Measurements from ENCODE around the gene CCDC185.

Gene CCDC185

DNA sequence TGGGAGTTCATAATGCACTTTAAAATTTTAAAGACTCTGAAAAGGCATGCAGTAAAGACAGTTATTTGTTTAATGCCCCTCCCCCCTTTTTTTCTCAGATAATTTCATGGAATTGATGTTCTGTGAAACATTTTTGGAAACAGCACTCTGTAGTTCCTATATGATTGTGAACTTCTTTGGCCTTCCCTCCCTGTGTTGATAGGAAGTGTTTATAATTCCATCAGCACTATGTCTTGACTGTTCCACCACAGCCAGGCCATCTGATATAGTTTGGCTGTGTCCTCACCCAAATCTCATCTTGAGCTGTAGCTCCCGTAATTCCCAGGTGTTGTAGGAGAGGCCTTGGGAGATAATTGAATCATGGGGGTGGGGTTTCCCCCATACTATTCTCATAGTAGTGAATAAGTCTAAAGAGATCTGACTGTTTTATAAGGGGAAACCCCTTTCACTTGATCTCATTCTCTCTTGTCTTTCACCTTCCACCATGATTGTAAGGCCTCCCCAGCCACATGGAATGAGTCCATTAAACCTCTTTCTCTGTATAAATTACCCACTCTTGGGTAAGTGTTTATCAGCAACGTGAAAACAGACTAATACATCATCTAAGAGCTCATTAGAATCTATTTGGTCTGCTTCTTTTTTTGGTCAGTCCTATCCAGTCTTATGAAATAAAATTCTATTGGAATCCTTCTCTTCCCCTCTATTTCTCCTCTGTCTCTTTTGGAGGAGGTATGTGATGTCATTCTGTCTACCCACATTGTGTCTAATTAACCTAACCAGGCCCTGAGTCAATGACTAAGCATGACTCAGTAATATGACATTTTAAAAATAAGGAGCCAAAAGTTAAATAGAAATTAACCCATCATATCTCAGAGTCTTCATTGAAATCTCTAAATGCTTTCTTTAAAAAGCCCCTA is 8.9 kb downstream of the CCDC185 start:
- Histone ChIP-seq H3K9ac (ENCODE audit: low read length) (no peak overlapping the region), H3K4me3 (ENCODE audit: low read length) (no peak overlapping the region)

DNA sequence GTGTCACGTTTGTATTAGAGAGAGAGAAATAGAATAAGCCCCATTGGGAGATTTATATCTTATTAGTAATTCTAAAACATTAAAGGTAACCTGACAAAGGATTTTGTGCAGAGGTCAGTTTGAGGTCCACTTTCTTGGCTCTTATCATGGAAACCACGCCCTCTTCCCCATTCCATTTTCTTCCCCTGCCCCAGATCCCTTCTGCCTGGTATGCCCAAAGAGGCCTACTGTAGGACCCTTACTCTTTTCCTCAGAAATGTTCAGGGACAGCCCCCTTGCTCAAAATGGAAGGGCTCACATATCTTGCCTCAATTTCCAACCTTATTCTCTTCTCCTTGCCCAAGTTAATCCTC is 9.6 kb downstream of the CCDC185 start:
- peaks cover 8% of the 10 kb centered on the region for H3K4me1 ChIP-seq (ENCODE audit: control insufficient read depth, insufficient read depth, low read length)
- no peak overlapping the region for H3K4me3 ChIP-seq (ENCODE audit: low read length)
- no peak overlapping the region for H3K9ac ChIP-seq (ENCODE audit: low read length)
- H3K27me3 ChIP-seq (ENCODE audit: control insufficient read depth, insufficient read depth, low read length): no peaks in the 10 kb centered on the region
- no peaks in the 10 kb centered on the region for H3K9me3 ChIP-seq (ENCODE audit: control insufficient read depth, low read length)
- H3K36me3 ChIP-seq (ENCODE audit: control insufficient read depth, insufficient read depth, low read length): no peaks in the 10 kb centered on the region

More for the DNA sequence above, 8.9 kb downstream of the CCDC185 start:
- H3K36me3 ChIP-seq (ENCODE audit: control insufficient read depth, insufficient read depth, low read length): no peaks in the 10 kb centered on the region
- H3K4me1 ChIP-seq (ENCODE audit: control insufficient read depth, insufficient read depth, low read length): peaks cover 8% of the 10 kb centered on the region
- H3K27me3 ChIP-seq (ENCODE audit: control insufficient read depth, insufficient read depth, low read length): no peaks in the 10 kb centered on the region
- H3K9me3 ChIP-seq (ENCODE audit: control insufficient read depth, low read length): no peaks in the 10 kb centered on the region

DNA sequence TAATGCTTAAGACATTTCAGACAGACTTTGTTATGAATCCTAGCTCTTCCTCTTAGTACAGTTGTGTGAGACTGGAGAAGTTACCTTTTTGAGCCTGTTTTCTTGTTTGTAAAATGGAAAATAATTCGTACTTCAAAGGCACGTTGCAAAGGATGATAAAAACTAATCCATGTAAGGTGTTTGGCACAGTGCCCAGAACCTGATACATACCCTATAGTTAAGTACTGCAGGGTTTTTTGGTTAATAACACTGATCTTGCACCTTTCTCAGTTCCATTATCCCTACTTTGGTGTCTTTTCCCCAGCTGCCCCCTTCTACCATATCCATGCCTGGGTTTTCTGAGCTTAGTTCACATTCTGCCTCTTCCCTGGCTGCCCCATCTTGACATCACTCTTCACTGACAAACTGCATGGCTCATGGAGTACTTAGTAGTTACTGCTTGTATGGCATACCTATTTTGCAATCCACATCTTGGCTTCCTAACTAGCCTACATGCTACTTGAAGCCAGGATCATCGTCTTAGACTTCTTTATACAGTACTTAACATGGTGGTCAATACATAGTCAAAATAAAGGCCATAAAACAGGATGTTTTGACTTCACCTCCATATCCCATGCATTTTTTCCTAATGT is 10.1 kb downstream of the CCDC185 start:
- no peak overlapping the region for H3K9ac ChIP-seq (ENCODE audit: low read length)
- H3K36me3 ChIP-seq (ENCODE audit: control insufficient read depth, insufficient read depth, low read length): no peaks in the 10 kb centered on the region
- H3K9me3 ChIP-seq (ENCODE audit: control insufficient read depth, low read length): no peaks in the 10 kb centered on the region
- H3K4me1 ChIP-seq (ENCODE audit: control insufficient read depth, insufficient read depth, low read length): peaks cover 8% of the 10 kb centered on the region
- H3K27me3 ChIP-seq (ENCODE audit: control insufficient read depth, insufficient read depth, low read length): no peaks in the 10 kb centered on the region
- H3K4me3 ChIP-seq (ENCODE audit: low read length): no peak overlapping the region

DNA sequence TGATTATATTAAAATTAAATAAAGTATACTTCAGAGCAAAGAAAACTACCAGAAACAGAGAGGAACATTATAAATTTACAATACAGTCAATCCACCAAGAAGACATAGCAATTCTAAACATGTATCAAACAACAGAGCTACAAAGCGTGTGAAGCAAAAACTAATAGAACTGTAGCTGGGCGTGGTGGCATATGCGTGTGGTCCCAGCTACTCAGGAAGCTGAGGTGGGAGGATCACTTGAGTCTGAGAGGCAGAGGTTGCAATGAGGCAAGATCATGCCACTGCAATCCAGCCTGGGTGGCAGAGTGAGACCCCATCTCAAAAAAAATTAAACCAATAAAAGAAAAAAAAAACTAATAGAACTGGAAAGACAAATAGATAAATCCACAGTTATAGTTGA is 12.3 kb downstream of the CCDC185 start:
- no peaks in the 10 kb centered on the region for H3K9me3 ChIP-seq (ENCODE audit: control insufficient read depth, low read length)
- peaks cover 13% of the 10 kb centered on the region for H3K4me1 ChIP-seq (ENCODE audit: control insufficient read depth, insufficient read depth, low read length)

DNA sequence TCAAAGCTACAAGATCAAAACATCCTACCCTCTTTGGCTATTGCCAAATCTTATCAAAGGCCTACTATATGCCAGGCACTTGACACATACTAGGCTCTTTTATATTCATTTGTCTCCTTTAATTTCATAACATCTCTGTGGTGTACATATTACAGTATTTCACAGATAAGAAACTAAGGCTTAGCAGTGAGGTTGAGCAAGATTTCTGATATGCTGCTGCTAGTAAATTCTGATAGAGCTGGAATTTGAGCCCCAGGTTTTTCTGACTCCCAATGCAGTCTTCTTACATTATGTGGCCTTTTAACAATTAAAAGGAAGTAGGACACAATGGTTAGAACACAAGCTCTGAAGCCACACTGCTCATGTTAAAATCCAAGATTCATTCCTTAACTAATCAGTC is 16.8 kb downstream of the CCDC185 start:
- H3K4me1 ChIP-seq (ENCODE audit: control insufficient read depth, insufficient read depth, low read length): peaks cover 8% of the 10 kb centered on the region
- no peak overlapping the region for H3K4me3 ChIP-seq (ENCODE audit: low read length)
- no peaks in the 10 kb centered on the region for H3K27me3 ChIP-seq (ENCODE audit: control insufficient read depth, insufficient read depth, low read length)
- H3K36me3 ChIP-seq (ENCODE audit: control insufficient read depth, insufficient read depth, low read length): no peaks in the 10 kb centered on the region
- H3K9ac ChIP-seq (ENCODE audit: low read length): no peak overlapping the region
- H3K9me3 ChIP-seq (ENCODE audit: control insufficient read depth, low read length): no peaks in the 10 kb centered on the region

More for the DNA sequence above, 12.3 kb downstream of the CCDC185 start:
- Histone ChIP-seq H3K36me3 (ENCODE audit: control insufficient read depth, insufficient read depth, low read length) (no peaks in the 10 kb centered on the region), H3K4me3 (ENCODE audit: low read length) (no peak overlapping the region), H3K27me3 (ENCODE audit: control insufficient read depth, insufficient read depth, low read length) (no peaks in the 10 kb centered on the region), H3K9ac (ENCODE audit: low read length) (no peak overlapping the region)

DNA sequence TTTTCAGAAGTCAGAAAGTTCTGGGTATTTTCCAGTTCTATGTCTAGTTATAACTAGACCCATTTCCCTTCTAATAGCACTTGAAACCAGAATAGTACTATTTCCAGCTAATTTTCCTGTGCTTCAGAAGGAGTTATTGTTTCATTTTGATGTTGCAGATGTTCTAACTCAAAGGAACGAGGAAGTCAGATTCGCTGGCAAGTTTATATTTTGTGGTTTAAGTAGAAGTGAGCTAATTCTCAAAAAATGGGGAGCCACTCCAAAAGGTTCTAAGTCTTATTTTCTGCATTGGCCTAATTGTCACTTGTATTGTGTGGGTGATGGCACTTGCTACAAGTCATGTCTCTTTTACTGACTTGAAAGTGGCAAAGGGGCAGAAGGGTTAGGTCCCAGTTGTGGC is 18.1 kb downstream of the CCDC185 start:
- H3K36me3 ChIP-seq (ENCODE audit: control insufficient read depth, insufficient read depth, low read length): no peaks in the 10 kb centered on the region
- no peak overlapping the region for H3K4me3 ChIP-seq (ENCODE audit: low read length)
- H3K27me3 ChIP-seq (ENCODE audit: control insufficient read depth, insufficient read depth, low read length): no peaks in the 10 kb centered on the region
- H3K9me3 ChIP-seq (ENCODE audit: control insufficient read depth, low read length): no peaks in the 10 kb centered on the region
- H3K9ac ChIP-seq (ENCODE audit: low read length): no peak overlapping the region
- peaks cover 8% of the 10 kb centered on the region for H3K4me1 ChIP-seq (ENCODE audit: control insufficient read depth, insufficient read depth, low read length)

DNA sequence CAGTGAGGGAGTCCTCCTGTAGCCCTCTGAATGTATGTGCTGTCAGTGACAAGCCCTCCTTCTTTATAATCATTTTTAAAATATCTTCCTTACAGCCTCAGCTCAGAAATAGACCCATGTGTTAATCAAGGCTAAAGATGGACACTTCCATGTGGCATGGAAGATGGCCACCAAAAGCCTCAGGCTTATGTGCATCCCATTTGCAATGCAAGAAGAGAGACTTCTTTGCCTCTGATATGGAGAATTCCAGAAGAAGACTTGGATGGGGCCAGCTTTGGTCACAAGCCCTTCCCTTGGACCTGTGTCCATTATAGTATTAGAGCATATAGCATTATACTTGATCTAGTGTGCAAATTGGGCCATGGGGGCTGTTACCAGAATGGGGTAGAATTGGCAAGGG is 18.5 kb downstream of the CCDC185 start:
- H3K9me3 ChIP-seq (ENCODE audit: control insufficient read depth, low read length): no peaks in the 10 kb centered on the region
- no peak overlapping the region for H3K9ac ChIP-seq (ENCODE audit: low read length)
- H3K27me3 ChIP-seq (ENCODE audit: control insufficient read depth, insufficient read depth, low read length): no peaks in the 10 kb centered on the region
- H3K36me3 ChIP-seq (ENCODE audit: control insufficient read depth, insufficient read depth, low read length): no peaks in the 10 kb centered on the region
- H3K4me1 ChIP-seq (ENCODE audit: control insufficient read depth, insufficient read depth, low read length): peaks cover 8% of the 10 kb centered on the region
- no peak overlapping the region for H3K4me3 ChIP-seq (ENCODE audit: low read length)

DNA sequence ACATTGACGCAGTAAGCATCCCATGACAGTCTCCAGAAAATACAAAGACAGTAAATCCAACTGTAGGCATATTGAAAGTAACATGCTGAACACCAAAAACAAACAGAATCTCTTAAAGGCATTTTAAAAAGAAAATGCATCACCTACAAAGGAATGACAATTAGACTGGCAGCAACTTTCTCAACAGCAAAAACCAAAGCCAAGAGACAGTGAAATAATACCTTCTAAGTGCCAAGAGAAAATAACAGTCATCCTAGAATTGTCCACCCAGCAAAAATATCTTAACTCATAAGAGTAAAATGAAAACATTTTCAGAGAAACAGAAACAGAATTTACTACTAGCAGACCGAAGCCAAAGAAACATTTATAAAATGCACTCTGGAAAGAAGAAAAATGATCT is 20.0 kb downstream of the CCDC185 start:
- Histone ChIP-seq H3K9me3 (ENCODE audit: control insufficient read depth, low read length) (no peaks in the 10 kb centered on the region), H3K36me3 (ENCODE audit: control insufficient read depth, insufficient read depth, low read length) (no peaks in the 10 kb centered on the region), H3K4me3 (ENCODE audit: low read length) (no peak overlapping the region), H3K9ac (ENCODE audit: low read length) (no peak overlapping the region), H3K4me1 (ENCODE audit: control insufficient read depth, insufficient read depth, low read length) (peaks cover 8% of the 10 kb centered on the region), H3K27me3 (ENCODE audit: control insufficient read depth, insufficient read depth, low read length) (no peaks in the 10 kb centered on the region)

DNA sequence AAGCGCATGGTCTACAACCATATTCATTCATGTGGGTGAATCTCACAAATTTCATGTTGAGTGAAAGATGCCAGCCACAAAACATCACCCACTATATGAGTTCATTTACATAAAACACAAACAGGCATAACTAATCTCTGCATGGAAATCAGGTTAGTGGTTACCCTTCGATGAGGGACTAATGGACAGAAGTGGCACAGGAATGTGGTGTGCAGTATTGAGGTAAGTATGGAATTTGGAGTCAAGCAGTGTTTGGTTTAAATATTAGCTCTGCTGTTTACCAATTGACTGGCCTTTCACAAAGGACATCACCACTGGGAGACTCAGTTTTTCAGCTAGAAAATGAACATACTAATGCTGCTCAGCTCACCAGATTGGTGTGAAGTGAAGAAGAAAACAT is 24.2 kb downstream of the CCDC185 start:
- no peak overlapping the region for H3K9ac ChIP-seq (ENCODE audit: low read length)
- no peaks in the 10 kb centered on the region for H3K27me3 ChIP-seq (ENCODE audit: control insufficient read depth, insufficient read depth, low read length)
- no peak overlapping the region for H3K4me3 ChIP-seq (ENCODE audit: low read length)
- H3K4me1 ChIP-seq (ENCODE audit: control insufficient read depth, insufficient read depth, low read length): peaks cover 11% of the 10 kb centered on the region
- no peaks in the 10 kb centered on the region for H3K9me3 ChIP-seq (ENCODE audit: control insufficient read depth, low read length)
- H3K36me3 ChIP-seq (ENCODE audit: control insufficient read depth, insufficient read depth, low read length): no peaks in the 10 kb centered on the region

DNA sequence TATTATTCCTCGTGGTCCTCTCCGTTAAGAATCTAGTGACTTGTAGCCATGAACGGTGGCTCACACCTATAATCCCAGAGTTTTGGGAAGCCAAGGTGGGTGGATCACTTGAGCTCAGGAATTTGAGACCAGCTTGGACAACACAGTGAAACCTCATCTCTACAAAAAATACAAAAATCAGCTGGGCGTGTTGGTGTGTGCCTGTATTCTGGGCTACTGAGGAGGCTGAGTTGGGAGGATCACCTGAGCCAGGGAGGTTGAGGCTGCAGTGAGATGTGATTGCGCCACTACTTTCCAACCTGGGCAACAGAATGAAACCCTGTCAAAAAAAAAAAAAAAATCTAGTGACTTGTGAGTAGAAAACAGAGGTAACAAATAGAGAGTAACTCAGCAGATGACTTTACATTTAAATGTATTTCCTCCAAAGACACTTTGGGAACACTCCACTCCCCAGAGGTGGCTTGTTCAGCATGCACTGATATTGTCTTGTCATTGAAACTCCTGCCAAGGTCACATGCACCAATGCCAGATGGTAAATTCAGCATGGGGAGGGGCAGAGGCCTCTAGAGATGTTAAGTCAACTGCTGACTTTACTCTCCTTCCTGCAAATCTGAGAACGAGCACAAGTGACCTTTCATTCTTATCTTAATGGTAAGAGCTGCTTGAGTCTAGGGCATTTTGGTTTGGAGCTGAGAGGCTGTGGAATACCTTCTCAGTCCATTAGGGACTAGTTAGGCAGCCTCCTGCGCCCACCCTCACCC is 24.9 kb downstream of the CCDC185 start:
- Histone ChIP-seq H3K9ac (ENCODE audit: low read length) (no peak overlapping the region), H3K9me3 (ENCODE audit: control insufficient read depth, low read length) (no peaks in the 10 kb centered on the region), H3K4me1 (ENCODE audit: control insufficient read depth, insufficient read depth, low read length) (peaks cover 15% of the 10 kb centered on the region), H3K27me3 (ENCODE audit: control insufficient read depth, insufficient read depth, low read length) (no peaks in the 10 kb centered on the region), H3K4me3 (ENCODE audit: low read length) (no peak overlapping the region), H3K36me3 (ENCODE audit: control insufficient read depth, insufficient read depth, low read length) (no peaks in the 10 kb centered on the region)

DNA sequence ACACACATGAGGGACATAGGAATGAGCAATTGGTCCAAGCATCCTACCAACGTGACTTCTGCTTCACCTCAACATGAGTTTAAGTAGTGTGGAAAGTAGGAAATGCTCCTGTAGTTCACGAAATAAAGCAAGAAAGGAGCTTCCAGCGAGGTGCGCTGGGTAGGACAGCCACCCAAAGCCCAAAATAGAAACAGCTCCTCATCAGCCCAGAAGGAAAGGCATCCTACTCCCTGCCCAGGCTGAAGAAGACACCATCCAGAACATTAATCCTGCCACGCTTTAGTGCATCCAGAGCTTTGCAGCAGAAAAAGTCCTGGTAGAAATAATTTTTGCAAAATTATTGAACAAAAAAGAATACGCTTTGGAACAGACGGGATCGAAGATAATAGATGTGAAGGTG is 25.9 kb downstream of the CCDC185 start:
- no peaks in the 10 kb centered on the region for H3K27me3 ChIP-seq (ENCODE audit: control insufficient read depth, insufficient read depth, low read length)

DNA sequence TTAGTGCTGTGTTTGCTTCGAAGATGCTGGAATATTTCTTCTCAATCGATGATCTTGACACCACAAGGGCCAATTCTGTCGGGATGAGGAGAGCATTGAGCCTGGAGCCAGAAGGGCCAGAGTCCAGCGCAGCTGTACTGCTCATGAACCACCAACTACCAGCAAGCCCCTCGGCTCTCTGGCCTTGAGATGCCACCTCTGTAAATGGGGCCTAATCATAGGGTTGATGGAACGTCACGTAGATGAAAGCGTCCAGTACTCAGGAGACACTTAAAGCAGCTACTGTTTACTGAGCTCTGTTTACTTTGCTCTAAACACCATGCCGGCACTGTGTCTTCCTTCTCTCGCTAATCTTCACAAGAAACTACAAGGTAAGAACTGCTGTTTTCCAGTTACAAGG is 26.3 kb downstream of the CCDC185 start:
- H3K9me3 ChIP-seq (ENCODE audit: control insufficient read depth, low read length): no peaks in the 10 kb centered on the region
- H3K36me3 ChIP-seq (ENCODE audit: control insufficient read depth, insufficient read depth, low read length): no peaks in the 10 kb centered on the region
- H3K27me3 ChIP-seq (ENCODE audit: control insufficient read depth, insufficient read depth, low read length): no peaks in the 10 kb centered on the region
- H3K4me1 ChIP-seq (ENCODE audit: control insufficient read depth, insufficient read depth, low read length): peaks cover 15% of the 10 kb centered on the region
- no peak overlapping the region for H3K4me3 ChIP-seq (ENCODE audit: low read length)
- H3K9ac ChIP-seq (ENCODE audit: low read length): no peak overlapping the region

More for the DNA sequence above, 25.9 kb downstream of the CCDC185 start:
- no peak overlapping the region for H3K9ac ChIP-seq (ENCODE audit: low read length)
- peaks cover 15% of the 10 kb centered on the region for H3K4me1 ChIP-seq (ENCODE audit: control insufficient read depth, insufficient read depth, low read length)
- H3K4me3 ChIP-seq (ENCODE audit: low read length): no peak overlapping the region
- H3K36me3 ChIP-seq (ENCODE audit: control insufficient read depth, insufficient read depth, low read length): no peaks in the 10 kb centered on the region
- H3K9me3 ChIP-seq (ENCODE audit: control insufficient read depth, low read length): no peaks in the 10 kb centered on the region

Data from mucosa of stomach (tissue), 1 donor.